Myocyte (in vitro differentiated cells): ENCODE results near the gene UBE2J1. TPM values are rescaled to one million over a fixed set of nuclear protein-coding genes. Genes with fewer than 3 reads are reported as not detected.

Experiments used
- DNase-seq: peaks from one replicate; pipeline ENCODE4 v3.0.0-alpha.2; 2012; ENCODE audit warnings: low read depth
- total RNA-seq: library from RNA; depleted of rRNA; stranded (reverse); fragments of >200 nt; gene quantifications from 2 replicates; pipeline ENCODE4 v1.2.3, GENCODE V29; 2014

The UBE2J1 gene
- total RNA-seq, 1 donor from 2014 or later = 23.9 TPM

DNA sequence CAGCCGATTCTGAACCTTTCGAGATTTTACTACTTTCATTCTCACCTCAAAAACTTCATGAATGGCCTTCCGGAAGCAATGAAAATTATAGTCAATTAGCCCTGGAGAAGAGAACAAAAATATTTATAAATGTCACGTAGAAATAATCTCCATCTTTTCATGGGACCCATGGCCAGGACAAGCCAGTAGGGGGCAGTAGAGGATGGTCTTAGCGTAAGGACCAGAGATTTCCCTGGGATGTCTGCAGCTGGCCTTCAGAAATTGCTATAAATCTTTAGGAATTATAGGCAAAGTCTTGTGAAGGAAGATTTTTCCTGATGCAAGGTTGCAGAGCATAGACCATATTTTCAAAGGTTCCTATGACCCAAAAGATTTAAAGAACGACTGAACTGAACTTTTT is 15.6 kb upstream of the UBE2J1 start:
- DNase-seq = peak; percentile 73

DNA sequence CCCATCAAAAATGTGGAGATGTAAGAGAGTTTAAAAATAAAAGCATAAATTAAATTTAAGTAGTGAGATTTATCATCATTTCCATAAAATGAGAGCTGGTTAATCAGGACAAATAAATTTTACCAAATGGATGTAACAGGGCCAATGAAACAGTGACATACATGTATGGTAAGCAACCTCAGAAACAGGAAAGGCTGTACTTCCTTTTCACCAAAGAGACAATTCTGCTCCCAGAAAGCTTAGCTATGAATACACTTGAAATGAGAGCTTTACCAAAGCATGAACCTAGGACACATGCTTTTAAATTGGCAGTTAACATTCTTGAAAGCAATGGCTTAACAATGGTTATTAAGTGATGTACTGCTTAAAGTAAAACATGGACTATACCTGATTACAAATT is 12.1 kb upstream of the UBE2J1 start:
- no peak for DNase-seq

DNA sequence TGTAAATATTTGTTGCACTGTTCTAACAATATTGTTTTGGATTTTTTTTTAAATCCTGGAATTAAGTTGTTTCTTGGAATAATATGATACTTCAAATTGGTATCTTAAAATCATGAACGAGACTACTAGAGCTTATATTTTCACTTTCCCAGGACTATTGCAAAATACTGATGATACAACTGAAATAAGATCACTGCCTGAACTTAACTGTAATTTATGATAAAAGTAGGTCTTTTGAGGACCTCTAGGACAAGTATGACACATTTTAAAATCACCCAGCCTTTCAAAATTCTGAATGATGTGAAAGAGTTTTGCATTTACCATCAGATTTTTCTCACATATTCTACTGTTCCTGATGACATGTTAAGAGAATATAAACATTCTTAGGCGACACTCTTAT is 8.6 kb upstream of the UBE2J1 start:
- no peak for DNase-seq

DNA sequence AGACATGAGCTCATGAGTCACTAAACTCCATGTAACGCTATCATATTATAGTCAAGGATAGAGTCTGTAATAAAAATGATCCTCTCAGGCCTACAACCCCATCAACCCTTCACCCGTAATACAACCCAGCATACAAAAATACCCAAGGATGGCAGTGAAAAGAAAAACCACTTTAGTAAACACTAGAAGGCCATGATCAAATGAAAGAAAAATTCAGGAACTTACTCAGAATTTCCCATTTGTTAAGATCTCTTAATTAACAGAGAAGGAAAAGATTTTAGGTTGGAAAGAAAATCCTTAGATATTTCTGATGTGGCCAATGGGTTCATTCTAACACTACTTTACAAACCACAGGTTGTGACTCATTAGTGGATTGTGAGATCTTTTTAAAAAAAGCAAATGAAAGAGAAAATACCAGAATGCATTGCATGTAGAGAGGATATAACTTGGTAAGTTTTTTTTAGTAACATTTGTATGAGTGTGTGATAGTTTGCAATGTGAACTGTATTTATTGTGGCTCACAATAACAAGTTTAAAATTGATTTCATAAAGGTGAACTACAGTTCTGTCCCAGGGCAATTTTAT is 8.0 kb upstream of the UBE2J1 start:
- DNase-seq = peak; percentile 49

DNA sequence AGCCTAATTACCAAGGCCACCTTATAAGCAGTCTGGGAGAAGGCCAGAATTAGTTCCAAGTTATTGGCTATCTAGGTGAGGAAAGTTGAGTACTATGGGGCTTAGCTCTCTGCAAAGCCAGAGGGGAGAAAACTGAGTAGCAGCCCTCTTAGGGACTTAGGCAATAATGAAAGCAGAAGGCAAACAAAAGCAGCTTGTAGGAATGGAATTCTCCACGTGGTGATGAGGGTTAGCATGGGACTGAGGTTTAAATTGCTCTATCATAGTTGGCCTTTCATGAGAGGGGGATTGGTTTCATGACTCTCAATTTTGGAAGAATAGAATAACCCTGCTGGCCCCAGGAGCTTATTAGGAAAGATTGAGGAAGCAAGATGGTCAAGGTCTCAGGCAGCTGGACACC is 7.0 kb upstream of the UBE2J1 start:
- DNase-seq = peak; percentile 16

DNA sequence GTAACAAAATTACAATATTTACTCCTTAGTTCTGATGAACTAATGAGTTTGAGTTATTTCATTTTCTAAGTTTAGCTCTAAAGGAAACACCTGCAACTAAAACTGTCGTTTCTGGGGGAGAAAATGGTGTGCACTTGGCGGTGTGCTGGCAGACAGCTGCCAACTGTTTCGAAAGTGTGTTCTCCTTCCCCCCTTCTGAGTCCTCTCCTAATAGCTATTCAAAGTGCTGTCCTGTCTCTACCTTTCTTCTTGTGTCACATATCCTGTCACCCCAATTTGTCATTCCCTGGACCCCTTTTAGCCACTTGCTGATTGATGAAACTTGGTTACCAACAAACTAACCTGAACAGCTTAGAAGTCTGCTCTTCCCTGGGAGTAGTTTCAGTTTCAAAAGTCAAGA is 4.9 kb upstream of the UBE2J1 start:
- DNase-seq = no peak

DNA sequence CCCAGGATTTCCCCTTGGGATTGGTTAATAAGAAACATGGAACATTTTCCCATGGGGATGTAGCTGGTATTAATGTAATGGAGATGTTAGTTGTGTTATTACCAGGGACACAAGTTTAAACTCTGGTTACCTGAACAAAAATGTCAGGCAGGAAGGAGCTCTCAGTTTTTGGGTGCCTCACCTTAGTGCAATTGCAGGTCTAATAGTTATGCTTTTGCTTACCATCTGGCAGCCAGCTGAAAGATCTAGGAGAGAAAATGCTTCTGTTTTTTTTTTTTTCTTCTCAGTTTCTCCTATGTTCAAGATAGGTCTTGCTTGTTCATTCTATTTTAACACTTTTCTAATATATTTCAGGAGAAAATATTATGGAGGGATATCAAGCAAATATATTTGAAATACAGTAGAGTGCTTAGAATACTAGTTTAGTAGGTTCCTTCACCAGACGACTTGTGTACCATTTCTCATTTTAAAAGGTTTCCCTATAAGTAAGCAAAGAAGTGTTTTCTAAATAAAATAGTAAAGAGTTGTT is 4.2 kb upstream of the UBE2J1 start:
- no peak for DNase-seq

DNA sequence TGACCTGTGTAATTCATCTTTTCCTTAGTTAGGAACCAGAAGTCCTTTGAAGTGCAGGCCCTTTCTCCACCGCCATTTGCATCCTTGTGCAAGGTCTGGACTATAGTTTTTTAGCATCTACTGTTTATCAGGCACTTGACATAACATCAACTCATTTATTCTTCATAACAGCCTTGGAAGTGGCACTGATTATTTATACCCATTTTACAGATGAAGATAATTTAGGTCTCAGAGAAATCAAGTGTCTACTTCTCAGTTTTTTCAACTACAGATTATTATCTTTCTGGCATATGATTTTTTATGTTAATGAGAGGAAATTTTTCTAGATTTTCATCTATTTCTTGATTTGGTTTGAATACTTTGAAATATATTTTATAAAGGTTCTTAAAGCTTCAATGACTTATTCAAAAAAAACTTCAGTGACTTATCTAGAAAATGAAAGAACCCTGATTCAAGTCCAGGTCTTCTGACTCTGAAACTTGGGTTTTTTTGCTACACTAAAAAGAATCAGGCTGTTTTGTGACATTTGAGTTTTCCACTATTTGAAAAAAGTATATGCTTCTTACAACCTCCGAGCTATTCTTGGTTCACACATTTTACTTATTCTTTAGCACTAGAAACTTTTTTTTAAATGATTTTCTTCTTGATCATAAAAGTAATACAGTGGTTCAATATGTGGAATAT is 3.1 kb upstream of the UBE2J1 start:
- no peak for DNase-seq

DNA sequence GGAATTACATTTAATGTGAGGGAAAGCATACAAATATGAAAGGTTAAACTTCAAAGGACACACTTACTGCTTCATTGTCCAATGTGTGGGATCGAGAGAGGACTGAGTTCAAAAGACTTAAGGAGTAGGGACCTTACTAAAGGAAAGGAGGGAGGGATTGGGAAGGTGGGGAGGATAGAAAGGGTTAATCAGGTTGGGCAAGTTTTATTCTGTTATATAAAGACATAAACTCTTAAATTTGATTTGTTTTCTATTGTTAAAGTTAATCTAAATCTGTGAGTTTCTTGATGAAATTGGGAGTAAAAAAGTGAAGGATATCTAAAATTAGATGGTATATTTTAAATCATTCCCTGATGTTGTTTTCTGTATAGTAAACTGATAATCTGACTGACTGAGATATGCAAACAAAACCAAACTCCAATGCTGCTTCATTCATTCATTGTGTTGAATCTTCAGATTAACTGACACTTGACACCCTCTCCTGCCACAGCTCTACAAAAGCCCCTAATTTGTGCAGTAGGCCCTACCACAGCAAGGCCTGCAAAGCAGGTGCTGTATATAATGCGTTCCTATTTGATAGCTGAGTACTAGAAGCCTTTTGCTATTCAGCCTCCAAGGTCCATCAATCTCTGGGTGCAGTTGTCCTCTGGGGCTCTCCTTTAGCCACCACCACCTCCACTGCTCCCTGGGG is 1.3 kb upstream of the UBE2J1 start:
- no peak for DNase-seq

DNA sequence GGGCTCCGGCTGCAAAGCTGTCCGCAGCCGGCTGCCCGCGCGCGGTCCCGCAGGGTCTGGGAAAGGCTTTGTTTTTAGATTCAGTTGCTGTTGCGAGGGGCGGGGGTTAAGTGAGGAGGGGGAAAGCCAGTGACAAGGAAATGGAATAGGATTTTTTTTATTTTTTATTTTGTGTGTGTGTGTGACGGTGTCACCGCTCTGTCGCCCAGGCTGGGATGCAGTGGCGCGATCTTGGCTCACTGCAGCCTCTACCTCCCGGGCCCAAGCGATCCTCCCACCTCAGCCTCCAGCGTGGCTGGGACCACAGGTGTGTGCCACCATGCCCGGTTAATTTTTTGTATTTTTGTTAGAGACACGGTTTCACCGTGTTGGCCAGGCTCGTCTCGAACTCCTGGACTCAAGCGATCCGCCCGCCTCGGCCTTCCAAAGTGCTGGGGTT is 615 bp upstream of the UBE2J1 start:
- DNase-seq = no peak

DNA sequence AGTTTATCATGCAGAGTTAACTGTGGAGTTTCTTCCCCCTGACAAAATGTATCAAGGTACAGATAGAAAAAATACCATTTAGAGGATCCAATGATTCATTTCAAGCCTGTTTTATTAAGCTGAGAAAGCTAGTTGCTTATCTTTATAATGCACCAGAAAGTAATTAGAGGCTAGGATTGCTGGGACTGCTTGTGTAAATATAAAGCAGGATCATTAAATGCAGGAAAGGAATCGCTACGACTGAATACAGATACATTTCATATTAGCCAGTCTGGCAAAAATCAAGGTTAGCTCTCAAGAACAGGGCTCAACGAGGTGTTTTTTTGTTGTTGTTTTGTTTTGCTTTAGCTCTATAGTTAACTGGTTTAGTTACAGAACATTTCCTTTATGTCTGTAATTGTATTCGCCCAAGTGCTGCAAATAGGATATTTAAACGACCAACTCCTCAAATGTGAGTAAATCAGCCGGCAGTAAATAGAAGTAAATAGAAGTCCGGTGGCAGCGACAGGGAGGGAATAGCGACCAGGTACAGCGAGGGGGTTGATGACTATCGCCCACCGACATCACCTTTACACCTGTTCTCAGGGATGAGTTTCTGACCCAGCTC is 748 bp downstream of the UBE2J1 start:
- peak; percentile 21 for DNase-seq

DNA sequence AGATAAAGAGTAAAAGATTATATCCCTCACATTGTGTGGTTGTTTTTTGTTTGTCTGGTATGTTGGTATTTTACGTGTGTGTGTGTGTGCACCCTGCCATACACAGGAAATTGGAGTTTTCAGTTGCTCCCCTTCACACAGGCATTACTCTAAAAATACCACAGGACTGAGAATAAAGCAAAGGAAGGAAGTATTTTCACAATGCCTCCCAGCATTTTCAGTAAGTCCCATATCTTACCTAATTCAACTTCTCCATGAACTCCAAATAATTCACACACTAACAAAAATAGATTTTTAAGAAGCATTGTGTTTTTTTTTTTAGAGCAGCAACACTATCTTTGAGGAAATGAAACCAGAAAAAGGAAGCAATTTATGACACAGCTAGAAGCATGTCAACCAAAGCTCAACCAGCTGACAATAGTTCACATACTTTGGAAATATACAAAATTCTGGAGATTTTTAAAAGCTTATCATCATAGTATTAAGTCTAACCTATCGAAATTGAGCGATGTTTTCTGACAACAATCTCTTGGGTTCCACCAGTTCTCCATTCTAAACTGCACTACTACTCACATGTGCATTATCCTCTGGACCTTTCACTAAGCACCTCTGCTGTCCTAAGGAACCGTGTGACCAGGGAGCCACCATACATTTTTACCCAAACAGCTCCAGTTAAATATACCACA is 2.1 kb downstream of the UBE2J1 start:
- no peak for DNase-seq

DNA sequence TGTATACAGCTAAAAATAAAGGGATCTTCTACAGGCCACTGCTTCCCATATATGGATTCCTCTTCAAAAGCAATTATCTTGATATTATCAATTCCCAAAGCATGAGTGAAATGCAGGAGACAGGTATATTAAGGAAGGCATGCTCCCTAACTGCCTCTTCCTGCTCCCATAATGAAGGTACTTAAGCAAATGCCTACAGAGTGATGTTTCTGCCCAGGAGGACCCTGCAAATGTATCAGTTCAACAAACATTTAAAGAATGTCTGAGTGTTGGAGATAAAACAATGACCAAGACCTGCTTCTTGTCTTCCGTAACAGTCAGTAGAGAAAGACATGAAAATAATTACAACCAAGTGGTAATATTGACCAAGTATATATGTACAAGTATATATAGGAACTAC is 4.2 kb downstream of the UBE2J1 start:
- DNase-seq = no peak

DNA sequence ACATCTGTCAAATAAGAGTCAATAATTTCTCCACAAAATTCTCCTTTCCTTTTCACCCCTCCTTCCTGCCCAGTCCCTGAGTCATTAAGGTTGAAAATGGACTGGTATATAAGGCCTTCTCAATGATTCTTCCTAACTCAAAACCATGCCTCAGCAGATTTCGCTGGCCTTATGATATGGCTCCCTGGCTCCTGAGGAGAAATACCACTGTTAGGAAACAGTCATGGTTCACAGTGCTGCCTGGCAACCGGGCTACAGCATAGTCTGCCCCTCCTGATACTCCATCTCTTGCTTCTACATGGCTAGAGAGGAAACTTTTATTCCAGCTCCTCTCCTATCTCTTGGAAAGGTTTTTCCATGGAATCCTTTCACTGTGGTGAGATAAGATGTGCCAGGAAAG is 4.7 kb downstream of the UBE2J1 start:
- no peak for DNase-seq

DNA sequence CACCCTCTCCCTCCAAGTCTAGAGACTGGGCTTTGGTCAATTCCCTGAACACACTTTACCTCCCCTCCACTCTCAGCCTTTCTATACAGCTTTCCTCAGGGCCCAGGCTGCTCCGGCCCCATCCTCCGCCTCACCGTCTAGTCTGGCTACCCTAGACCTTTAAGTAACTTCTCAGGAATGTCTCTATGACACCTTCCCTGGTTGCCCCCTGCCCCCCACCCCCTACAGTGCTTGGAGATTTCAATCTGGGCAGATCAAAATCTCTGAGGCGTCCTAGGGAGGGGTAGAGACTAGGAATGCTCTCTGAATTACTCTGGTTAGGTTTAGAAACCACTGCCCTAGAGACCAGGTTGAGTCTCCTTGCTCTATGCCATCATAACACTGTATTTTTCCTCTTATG is 6.1 kb downstream of the UBE2J1 start:
- DNase-seq = no peak

DNA sequence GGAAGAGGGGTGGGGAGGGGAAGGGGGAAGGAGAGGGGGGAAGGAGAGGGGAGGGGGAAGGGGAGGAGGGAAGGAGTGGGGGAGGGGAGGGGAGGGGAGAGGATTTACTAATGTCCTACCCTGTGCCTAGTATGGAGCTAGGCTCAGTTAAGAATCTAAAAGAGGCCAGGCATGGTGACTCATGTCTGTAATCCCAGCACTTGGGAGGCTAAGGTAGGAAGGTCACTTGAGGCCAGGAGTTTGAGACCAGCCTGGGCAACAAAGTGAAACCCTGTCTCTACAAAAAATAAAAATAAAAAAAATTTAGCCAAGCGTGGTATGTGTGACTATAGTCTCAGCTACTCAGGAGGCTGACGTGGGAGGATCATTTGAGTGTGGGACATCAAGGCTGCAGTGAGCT is 13.0 kb downstream of the UBE2J1 start:
- DNase-seq = no peak

DNA sequence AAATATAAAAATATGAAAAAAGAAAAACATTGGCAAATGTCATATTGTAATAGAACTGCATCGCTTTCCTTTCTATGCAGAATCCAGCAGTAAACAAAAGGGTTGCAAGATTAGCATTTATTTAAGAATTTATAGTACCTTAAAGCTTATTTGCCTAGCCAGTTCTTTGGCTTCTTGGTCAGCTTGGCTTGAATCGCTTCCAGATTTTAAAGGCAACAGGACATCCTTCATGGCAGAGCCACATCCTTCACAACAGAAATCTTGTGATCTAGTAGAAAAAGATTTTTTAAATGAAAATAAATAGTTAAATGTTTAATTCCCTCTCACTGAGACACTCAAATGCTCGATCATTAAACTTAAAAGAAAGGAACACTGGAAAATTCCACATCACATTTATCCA is 17.4 kb downstream of the UBE2J1 start:
- no peak for DNase-seq

DNA sequence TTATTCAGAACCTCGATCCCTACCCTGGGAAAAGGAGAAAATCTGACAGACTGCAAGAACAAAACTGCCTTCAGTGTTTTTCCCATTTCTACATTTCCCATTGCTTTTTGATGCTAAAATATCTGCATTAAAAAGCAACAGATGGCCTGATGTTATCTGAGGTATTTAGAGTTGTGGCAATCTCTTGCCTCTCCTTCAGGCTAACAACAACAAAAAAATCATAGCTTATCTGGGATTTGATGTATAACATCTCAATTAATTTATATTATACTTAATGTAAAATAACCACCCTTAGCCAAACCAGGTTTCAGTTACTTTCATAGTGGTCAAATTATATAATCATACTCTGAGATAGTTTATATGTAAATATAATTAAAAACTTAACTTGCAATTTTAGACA is 21.6 kb downstream of the UBE2J1 start:
- no peak for DNase-seq

DNA sequence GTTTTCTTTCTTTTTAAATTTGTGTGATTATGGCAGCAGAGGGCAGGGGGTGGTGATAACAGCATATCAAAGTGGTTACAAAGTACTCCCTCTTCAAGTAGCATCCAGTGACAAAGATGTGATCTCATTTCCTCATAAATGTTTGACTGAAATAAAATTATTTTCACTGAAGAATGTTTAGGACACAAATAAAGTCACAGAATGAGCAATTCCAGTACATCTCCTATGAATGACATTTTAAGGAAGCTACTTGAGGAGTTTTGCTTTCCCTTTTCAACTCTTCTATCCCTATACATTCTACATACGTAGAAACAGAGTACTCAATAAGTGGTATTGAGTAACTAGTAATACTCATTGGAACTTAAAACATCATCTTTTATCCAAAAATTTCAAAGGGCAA is 23.5 kb downstream of the UBE2J1 start:
- DNase-seq = no peak

DNA sequence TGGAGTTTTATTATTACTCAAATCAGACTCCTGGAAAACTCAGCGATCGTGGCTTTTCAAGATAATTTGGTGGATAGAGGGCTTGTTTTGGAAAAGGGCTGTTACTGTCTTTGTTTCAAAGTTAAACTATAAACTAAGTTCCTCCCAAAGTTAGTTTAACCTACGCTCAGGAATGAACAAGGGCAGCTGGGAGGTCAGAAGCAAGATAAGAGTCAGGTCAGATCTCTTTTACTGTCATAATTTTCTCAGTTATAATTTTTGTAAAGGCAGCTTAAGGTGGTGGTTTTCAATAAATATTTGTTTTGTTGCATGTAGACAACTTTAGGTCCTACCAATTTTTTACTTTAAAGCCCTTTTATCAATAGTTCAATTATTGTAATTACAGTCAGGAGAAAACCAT is 28.2 kb downstream of the UBE2J1 start:
- no peak for DNase-seq

DNA sequence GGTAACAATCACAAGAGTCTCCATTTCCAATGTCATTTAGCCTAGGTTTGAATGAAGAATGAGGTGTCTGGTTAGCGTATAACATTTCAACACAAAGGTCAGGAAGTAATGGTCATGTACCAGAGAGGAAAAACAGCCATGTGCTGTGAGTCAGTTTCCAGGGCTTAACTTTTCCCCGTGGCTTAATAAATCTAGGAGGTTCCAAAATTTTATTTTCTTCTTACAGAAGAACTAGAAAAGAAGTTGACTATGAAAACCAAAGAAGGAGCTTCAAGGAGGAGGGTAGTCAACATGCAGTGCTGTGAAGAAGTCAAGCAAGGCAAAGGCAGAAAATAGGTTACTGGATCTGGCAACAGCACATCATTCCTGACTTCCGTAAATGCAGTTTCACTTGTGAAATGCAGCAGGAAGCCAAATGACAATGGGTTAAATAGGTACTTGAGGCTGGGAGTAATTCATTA is 29.0 kb downstream of the UBE2J1 start:
- no peak for DNase-seq
